Stimulated activated CD8-positive, alpha-beta memory T cell treated with anti-CD3 and anti-CD28 coated beads, Interleukin-4, amount 100 ng/mL, for 4 hours (primary cell): Measurements from ENCODE around the gene PTPRK.

Experiments
- DNase-seq, 2 donors: peaks; one replicate each; pipeline ENCODE4 v3.0.0-alpha.2; 2020; ENCODE audit warnings: low read depth in 2 of 2, low spot score in 1 of 2

PTPRK gene

DNA sequence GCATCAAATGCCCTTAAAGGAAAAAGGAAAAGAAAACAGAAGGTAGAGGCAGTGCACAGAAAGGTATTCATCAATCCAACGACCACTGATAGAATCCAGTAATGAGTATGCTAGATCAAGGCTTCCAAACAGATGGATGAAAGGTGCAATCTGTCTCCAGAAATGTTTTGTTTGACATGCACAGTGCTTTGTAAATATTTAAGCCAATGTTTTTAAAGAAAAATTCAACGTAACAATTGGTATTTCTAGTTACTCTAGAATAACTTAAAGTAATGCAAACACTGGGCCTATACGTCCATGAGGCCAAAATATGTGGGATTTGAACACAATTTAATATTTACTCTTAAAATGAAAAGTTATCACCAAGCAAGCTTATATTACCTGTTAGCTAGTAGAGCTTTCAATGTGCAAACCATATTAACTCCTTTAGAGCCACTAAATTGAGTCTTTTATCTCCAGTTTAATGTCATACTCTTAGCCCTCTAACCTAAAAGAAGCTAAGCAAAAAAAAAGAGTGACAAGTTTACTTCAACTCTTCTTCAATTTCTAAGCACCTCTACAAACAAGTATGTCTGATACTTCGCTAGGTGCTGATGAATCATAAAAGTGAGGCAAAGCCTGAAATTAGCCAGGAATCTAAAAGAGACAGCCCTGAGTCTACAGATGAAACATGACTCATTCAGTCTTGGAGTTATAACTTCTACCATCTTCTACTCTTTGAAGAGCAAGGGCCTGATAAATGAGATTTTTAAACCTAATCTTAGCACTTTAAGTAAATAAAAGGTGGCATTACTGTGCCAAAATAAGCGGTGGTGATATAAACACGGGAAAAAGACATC, 169.8 kb downstream of the PTPRK start:
- DNase-seq, result no peak

DNA sequence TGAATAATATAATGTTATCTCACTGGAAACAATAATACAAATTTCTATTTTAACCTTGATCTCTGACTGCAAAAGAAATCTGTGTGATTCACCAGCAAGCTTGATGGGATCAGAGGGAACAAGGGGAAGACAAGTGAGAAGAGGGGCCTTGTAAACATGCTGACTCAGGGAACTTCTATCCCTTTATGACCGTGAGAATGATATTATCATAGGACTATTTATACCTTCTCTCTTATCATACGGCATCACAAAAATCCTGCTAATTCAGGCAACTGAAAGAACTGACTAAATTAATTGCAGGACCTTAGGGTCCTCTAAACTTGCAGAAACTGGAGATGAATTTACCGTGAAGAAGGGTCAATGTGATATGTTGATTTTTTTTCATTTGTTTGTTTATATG, 173.3 kb downstream of the PTPRK start:
- DNase-seq, result no peak

DNA sequence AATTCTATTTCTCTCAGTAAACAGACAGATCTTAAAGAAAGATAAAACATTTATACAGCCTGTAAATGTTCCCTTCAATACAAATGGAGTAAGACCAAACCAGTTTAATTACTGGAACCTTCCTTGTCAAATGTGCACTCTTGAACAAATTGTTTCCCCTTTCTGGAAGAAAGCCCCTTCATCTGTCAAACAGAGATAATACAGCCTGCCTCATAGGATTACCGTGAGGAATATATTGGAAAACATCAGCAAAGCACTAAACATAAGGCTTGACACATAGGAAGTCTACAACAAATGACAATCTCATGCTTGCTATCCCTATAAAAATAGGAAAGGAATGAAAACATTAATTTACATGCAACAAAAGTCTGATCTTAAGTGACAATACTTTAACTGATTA, 173.8 kb downstream of the PTPRK start:
- DNase-seq, result no peak

DNA sequence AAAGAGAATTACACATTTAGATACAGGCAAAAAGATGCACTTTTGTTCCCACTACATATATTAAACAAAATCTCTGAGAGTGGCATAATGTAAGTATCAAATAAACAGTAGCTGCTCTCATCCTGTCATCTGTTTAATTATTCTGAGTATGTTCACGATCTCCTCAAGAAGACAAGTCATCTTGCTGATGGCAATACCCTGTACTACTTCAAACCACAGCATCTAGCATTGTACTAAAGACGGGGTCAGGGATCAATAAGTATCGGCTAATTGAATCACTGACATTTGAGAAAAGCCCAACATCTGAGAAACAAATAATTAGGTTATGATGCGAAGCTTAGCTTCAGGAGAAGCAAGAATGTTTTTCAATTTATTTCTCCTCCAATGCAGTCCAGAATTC, 175.1 kb downstream of the PTPRK start:
- DNase-seq, result no peak

DNA sequence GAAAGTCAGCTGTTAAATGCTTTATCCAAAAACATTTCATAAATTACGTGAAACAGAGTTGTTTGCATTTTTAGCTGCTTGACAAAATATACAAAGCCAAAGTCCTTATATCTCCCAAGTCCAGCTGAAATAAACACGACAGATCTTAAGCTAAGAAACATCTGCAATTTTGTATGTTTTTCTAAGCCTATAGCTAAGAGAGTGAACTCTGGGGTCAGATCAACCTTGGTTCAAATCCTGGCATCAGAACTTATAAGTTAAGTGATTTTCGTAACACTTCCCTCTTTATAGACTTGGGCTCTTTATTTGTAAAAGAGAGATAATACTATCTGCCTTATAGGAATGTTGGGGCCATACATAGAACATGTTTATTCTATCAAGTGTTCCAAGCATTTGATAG, 176.7 kb downstream of the PTPRK start:
- no peak for DNase-seq

DNA sequence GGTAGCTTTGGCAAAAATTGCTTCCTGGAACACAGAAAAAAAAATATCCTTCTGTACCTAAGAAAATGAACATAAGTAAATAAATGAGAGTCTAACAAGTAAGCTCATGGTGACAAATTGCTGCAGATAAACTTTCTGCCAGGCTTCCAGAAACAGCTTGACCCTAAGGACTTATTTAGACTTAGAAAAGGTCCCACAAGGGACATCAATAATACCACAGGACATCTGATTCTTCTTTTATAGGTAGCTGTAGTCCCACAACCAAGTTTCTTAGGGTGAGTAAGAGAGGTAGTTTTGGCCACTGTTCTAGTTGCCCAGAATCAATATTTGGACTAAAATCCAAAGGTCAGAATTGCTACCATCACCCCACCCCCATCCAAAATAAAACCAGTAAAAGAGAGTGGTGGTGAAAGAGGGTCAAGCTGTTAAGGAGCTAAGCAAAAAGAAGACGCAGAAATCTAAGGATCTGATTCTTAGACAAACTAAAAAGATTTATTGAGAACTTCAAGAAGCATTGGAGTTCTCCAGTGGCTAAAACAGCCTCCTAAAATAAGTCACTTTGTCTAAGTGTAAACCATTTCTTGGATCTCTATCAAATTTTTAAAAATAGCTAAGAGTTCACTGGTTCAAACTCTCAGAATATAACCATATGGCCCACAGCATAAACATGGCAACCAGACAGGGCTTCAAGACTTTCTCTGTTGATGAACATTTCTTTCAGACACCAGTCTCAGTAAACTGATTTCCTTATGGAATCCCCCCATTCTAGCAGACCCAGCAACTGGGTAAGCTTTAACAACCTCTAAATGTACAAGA, 180.6 kb downstream of the PTPRK start:
- no peak for DNase-seq

DNA sequence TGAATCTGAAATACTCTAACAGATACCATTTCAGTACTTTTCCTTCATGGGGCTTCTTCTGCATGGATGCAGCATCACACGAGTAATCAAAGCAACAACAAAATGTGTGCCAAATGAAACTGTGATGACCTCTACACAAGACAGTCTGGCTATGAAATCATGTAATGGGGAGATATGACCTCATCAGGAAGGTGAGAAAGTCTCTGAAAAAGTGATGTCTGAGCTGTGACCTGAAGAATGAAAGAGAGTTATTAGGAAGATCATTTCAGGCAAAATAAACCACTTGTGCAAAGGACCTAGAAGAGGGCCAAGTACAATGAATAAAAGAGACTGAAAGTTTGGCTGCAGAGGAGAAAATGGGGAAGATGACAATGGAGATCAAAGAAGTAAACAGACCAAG, 182.8 kb downstream of the PTPRK start:
- DNase-seq, result no peak

DNA sequence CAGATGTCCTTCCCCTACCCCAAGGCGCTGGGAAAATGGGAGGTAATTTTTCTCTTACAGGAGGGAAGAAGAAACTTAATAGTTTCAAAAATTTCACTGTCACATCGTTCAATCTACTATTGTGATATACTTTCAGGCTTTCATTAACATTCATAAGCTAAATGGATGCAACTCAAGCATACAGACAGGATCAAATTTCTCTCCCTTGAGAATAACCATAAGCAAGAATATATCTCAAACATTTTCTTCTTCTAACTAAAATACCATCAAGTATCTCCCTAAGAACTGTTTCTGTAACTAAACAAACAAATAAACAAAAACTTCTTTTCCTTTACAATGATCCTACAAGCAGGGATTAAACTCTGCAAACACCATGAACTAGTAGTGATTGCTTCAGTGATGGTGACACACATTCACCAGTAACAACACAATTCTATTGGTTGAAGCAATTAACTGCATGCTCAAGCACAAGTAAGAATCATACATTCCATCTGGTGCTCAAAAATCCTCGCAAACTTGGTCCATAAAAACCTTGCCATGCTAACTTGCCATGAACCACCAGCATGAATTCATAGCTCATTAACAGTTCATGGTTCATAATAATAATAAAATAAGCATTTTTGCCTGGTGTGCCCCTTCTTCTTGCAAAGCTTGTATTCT, 183.8 kb downstream of the PTPRK start:
- DNase-seq, result no peak

DNA sequence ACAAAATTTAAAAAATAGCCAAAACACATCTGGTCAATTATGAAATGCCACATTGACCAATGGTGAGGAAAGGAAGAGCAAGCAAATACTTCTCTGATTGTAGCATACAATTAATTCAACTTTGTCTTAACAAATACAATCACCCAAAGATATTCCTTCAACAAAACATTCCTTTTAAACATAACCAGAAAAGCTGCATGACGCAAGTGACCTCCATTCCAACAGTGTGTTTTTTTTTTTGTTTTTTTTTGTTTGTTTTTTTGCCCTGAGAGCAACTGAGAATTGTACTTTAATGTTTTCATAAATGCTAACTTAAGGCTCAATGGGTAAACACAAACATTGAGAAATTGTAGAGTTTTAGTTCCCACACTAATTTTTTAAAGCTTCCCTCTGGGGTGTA, 184.4 kb downstream of the PTPRK start:
- DNase-seq, result no peak

DNA sequence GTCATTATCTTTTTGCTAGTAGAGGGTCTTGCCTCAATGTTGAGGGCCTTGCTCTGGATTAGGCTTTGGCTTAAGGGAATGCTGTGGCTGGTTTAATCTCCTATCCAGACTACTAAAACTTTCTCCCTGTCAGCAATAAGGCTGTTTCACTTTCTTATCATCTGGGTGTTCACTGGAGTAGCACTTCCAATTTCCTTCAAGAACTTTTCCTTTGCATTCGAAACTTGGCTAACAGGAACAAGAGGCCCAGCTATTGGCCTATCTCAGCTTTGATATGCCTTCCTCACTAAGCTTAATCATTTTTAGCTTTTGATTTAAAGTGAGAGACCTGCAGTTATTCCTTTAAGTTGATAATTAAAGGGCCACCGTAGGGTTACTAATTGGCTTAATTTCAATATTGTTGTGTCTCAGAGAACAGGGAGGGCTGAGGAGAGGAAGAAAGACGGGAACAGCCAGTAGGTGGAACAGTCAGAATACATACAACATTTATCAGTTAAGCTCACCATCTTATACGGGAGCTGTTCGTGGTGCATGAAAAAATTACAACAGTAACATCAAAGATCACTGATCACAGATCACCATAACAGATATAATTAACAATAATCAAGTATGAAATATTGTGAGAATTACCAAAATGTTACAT, 186.7 kb downstream of the PTPRK start:
- DNase-seq, result no peak

DNA sequence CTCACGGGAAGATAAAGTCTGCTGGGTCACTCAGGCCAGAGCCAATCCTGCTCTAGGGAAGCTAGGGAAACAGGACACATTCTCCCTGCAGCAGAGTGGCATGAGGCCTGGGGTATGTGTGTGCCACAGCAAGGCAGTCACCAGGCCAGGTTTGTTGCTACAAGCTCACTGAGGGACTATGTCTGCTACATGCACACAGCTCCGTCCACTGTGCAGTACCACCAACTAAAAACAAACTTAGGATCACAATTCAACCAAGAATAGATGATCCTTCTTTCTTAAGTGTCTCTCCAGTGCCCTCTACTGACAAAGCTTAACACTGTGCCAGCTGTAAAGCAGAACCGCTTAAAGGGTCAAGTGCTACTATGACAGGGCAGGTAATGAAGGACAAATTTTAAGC, 192.5 kb downstream of the PTPRK start:
- no peak for DNase-seq

DNA sequence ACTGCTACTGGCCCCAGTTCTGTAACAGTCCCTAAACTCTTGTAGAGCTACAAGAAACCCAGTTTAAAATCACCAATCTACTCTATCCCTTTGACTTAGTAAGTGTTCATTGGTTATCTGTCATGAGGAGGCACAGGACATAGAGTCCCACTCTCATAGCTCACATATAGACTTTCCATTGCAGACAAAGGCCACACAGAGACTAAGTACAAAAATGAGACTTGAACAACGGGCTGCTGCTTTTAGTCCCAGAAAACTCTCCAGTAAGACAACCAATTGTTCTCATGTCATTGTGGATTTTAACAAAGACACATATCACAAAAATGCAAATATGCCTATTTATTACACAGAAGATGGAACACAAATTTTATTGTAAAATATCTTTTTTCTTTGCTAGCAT, 197.4 kb downstream of the PTPRK start:
- no peak for DNase-seq

DNA sequence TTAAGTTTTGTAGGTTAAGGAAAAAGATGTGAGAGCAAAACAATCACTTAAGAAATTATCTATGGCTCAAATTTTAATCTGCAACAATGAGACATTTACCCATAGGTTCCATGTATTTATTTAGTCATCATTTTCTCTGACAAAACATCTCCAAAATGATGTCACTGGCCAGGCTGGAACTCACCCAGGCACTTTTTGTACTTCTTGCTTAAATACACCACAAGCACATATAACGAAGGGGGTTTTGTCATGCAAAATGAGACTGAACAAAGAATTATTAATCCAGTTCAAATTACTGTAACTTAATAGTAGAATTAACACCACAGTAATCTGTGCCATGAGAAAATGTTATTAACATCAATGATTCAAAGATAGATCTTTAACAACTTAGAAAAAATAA, 200.5 kb downstream of the PTPRK start:
- DNase-seq, result no peak

DNA sequence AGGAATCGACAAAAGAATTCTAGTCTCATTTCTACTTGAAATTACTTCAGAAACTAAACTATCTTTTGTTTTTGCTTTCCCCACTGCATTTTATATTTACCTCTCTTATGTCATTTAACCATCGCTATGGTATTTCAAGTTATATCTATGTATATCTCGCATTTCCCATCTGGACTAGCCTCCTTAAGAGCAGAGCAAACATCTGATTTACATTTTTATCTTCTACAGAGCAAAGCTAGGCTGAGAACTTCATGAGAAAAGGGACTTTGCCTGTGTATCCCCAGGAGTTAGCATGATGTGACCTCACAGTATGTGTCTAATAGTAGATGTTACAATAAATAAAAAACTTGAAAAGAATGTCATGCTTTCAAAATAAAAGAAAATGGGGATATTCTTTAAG, 201.2 kb downstream of the PTPRK start:
- no peak for DNase-seq

DNA sequence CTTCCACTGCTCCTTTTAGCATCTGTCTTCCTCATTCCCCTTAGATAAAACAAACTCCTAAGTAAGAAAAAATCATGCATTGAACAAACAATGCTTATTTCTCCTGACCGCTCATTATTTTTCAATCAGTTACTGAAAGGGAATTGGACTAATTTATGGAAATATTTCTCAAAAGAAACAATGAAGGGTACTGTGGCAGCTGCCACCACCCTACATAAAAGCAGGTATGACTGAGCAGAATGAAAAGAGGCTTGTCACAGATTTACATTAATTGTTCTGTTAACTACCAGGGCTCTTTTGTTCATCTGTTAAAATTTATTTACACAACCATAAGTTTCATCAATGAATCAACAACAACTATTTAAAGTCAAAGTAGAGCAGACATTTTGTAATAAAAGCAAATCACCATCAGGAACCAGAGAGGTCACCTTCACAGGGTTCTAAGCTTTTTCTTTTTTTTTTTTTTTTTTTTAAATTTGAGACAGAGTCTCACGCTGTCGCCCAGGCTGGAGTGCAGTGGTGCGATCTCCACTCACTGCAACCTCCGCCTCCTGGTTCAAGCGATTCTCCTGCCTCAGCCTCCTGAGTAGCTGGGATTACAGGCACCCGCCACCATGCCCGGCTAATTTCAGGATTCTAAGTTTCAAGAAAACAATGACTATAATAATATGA, 204.0 kb downstream of the PTPRK start:
- DNase-seq, result no peak

DNA sequence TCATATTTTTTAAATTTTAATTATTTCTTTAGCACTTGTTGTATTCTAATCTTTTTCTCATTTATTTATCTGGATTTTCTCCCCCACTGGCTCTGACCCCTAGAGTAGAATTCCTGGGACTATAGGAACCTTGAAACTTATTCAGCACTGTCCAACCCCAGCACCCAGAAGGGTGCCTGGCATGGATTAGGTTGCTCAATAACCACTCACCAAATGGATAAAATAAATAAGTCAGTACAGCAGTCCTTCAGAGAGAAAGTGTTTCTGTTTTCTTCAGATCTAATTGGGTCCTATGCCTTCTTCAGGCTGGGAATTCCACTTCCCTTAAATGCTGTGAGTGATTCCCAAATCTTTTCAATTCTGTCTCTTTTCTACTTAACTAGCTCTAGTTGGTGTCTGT, 206.2 kb downstream of the PTPRK start:
- DNase-seq, result no peak

DNA sequence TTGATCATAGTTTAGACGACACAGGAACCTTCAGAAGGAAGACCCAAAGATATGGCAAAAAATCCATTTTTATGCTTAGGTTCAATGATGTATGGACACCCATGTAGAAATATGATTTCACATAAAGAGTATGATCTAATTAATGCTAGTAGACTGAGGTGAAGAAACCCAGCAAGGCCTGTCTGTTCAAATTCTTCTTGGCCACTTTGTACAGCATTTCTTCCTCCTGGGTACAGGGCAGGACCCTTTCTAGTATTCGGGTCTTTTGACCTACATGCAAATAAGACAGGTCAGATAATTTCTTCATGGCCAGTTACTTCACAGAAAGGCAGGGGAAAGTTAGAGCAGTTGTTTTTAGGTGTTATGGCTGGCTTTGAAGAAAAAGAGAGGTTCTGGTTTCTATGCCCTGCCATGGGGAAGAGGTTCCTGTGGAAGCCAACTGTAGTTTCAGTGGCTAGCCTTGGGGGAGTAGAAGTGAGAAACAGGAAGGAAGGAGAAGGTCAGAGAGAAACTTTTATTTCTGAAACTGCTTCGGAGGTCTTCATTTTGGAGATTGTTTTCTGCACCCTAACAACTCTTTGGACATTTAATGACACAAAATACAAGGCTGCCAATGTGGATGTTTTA, 208.3 kb downstream of the PTPRK start:
- DNase-seq, result no peak

DNA sequence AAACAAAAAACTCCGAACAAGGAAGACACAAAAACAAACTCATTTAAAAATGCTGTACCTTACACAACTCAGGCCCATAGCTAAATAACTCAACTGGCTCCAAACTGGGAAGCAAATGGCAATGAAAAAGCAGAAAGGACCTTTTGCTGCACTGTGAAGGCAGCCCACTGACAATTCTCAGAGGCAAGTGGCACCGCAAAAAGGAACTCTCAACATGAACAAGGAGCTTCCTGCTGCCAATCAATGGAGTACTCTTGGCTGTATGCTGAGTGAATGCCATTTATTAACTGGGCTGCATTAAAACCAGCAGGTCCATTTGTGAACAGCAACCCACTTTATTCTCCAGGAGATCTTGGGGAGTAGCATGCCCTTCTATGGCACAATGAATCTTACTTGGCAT, 209.9 kb downstream of the PTPRK start:
- no peak for DNase-seq

DNA sequence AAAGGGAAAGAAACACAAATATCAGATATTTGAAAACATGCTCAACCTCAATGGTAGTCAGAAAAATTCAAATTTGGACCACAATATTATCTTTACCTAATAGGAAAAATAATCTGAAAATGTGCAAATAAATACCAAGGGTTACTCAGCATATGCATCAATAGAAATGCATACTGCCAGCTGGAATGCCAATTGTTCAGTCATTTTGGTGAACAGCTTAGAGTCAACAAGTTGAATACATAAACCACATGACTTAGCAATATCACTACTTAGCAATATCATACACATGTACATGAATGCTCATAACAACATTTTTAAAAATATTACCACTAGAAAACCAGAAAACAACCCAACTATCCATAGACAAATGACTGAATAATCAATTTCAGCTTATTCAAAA, 212.7 kb downstream of the PTPRK start:
- DNase-seq, result no peak

DNA sequence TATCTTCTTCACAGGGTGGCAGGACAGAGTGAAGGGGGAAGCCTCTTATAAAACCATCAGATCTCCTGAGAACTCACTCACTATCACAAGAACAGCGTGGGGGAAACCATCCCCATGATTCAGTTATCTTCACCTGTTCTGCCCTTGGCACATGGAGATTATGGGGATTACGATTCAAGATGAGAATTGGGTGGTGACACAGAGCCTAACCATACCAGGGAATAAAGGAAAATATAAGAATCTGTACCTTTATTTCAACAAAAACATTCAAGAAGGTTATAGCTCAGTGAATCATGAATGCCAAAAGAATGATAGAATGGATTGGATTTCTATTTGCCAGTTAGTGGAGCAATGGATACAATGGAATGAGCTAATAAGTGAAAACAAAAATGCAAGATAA, 214.4 kb downstream of the PTPRK start:
- no peak for DNase-seq

DNA sequence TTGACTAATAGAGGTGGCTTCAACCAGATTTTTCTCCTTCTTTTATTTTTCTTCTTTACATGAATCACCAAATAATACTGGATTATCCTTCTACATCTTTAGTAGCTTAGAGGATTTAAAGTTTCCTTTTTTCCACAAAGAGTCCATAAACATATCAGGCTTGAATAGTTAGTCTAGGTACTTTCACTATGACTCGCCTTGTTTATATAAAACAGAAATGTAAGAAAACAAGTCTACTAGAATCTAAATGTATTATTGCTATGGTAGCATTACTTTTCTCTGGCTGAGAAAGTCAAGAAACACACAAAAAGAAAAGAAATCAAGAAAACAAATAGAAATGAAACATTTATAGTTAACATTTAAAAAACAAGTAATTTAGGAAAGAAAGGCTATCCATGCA, 215.2 kb downstream of the PTPRK start:
- DNase-seq, result no peak
